HEK293T (cell line): Measurements from ENCODE around the gene FRYL.

Source experiments
- ARNT ChIP-seq: fragments of 450-650 bp; IDR thresholded peaks from 2 replicates; pipeline ENCODE4 v1.6.1; 2017; ENCODE audit warnings: mild to moderate bottlenecking
- BHLHE40 ChIP-seq: fragments of 450-650 bp; IDR thresholded peaks from 2 replicates; pipeline ENCODE4 v1.6.1; 2016; ENCODE audit warnings: mild to moderate bottlenecking, moderate library complexity, borderline replicate concordance
- LEF1 ChIP-seq: fragments of 450-650 bp; IDR thresholded peaks from 2 replicates; pipeline ENCODE4 v1.6.1; 2017; ENCODE audit warnings: mild to moderate bottlenecking, borderline replicate concordance
- SP1 ChIP-seq: fragments of 450-650 bp; IDR thresholded peaks from 2 replicates; pipeline ENCODE4 v1.6.1; 2017
- TARDBP ChIP-seq: fragments of 450-650 bp; IDR thresholded peaks from 2 replicates; pipeline ENCODE4 v1.6.1; 2016

- no peak for TF ChIP-seq ARNT
- no peak for TF ChIP-seq SP1
- no peak for TF ChIP-seq LEF1
- TF ChIP-seq BHLHE40, result no peak
- TF ChIP-seq TARDBP, result no peak
These were observed 17.7 kb downstream of the FRYL start for GRCh38 chr4:48762408-48762807.
